ENCODE measurements around the gene CERKL.

GRCh38 chr2:181613241-181613640 is 43.7 kb downstream of the CERKL start:
- TF ChIP-seq EZH2 (IDR thresholded peaks at IDR 0.05; ENCODE audit: borderline replicate concordance) (no peak), CTCF (IDR thresholded peaks at IDR 0.05; ENCODE audit: poor library complexity) (no peak), EZH2phosphoT487 (IDR thresholded peaks at IDR 0.05; ENCODE audit: low read depth, severe bottlenecking, unreplicated experiment) (no peak)
